ENCODE data around the gene NPAT. TPM values are rescaled to one million over a fixed set of nuclear protein-coding genes. Genes with fewer than 3 reads are reported as not detected.

The NPAT gene
- total and polyA plus RNA-seq, 9 of the 15 experiments (the other 6 are each of a cell fraction or from before 2014, with no cell fraction given): 8.8 to 30.0 (median 22.1) TPM

DNA sequence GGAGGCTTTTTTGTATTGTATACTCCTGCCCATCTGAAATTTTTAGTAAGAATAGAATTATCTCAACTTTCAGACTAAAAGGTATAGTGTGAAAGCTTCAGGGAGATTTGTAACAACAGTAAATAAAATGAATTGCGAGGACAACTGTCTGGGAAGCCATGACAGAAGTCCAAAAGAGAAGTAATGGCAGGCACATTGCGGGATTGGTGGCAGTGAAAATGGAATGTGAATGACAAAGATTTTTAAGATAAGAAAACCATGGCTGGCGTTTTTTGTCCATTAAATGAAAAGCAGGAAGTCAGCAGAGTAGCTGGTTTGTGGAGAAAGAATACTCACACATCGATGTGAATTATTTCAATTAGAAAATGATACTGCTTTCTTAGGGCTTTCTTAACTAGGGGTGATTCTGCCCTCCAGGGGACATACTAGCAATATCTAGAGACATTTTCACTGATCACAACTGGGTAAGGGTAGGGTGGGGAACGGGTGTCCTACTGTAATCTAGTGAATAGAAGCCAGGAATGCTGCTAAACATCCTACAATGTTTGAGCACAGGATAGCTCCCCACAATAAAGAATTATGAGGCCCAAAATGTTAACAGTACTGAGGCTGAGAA lies 1.6 kb downstream of the NPAT start (continued):
- TF ChIP-seq, protein P1, sequence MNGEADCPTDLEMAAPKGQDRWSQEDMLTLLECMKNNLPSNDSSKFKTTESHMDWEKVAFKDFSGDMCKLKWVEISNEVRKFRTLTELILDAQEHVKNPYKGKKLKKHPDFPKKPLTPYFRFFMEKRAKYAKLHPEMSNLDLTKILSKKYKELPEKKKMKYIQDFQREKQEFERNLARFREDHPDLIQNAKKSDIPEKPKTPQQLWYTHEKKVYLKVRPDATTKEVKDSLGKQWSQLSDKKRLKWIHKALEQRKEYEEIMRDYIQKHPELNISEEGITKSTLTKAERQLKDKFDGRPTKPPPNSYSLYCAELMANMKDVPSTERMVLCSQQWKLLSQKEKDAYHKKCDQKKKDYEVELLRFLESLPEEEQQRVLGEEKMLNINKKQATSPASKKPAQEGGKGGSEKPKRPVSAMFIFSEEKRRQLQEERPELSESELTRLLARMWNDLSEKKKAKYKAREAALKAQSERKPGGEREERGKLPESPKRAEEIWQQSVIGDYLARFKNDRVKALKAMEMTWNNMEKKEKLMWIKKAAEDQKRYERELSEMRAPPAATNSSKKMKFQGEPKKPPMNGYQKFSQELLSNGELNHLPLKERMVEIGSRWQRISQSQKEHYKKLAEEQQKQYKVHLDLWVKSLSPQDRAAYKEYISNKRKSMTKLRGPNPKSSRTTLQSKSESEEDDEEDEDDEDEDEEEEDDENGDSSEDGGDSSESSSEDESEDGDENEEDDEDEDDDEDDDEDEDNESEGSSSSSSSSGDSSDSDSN (IDR thresholded peaks at IDR 0.05; ENCODE audit: borderline replicate concordance in 1 of 2, low read depth in 2 of 2, low read length in 2 of 2): no peak
- TF ChIP-seq NBN (IDR thresholded peaks at IDR 0.05; ENCODE audit: low read depth) (no peak), POLR3G (IDR thresholded peaks at IDR 0.05; ENCODE audit: extremely low read depth, insufficient read length, insufficient replicate concordance) (no peak), MTA3 (IDR thresholded peaks at IDR 0.05; ENCODE audit: borderline replicate concordance) (no peak), FOXK2 (conservative IDR thresholded peaks at IDR 0.05 in 1 of 2, IDR thresholded peaks at IDR 0.05 in 1 of 2; ENCODE audit: low read depth in 2 of 2) (no peak), SIX5 (IDR thresholded peaks at IDR 0.05; ENCODE audit: borderline replicate concordance in 1 of 2, insufficient read depth in 1 of 2, low read depth in 1 of 2, low read length in 2 of 2) (no peak), NR2C2 (CRISPR knock-in tag; IDR thresholded peaks at IDR 0.05) (no peak), NR2C2 (tag; IDR thresholded peaks at IDR 0.05) (no peak), SETDB1 (IDR thresholded peaks at IDR 0.05; ENCODE audit: low read length) (no peak), KHSRP (IDR thresholded peaks at IDR 0.05) (no peak), NR2C1 (IDR thresholded peaks at IDR 0.05) (no peak), NR2C1 (tag; IDR thresholded peaks at IDR 0.05) (no peak), C11orf30 (IDR thresholded peaks at IDR 0.05; ENCODE audit: low read depth) (no peak), BRD4 (IDR thresholded peaks at IDR 0.05) (no peak), ASH1L (IDR thresholded peaks at IDR 0.05; ENCODE audit: borderline replicate concordance, low read depth, partially characterized antibody) (no peak), KDM1A (IDR thresholded peaks at IDR 0.05) (no peak), ZNF431 (CRISPR knock-in tag; IDR thresholded peaks at IDR 0.05) (no peak), POU5F1 (IDR thresholded peaks at IDR 0.05; ENCODE audit: borderline replicate concordance, low read depth, low read length, partially characterized antibody) (no peak), FOXM1 (IDR thresholded peaks at IDR 0.05; ENCODE audit: low read depth) (no peak), FOXM1 (CRISPR knock-in tag; IDR thresholded peaks at IDR 0.05; ENCODE audit: low read depth) (no peak), ZNF134 (CRISPR knock-in tag; conservative IDR thresholded peaks at IDR 0.05) (no peak), NFIX (CRISPR knock-in tag; IDR thresholded peaks at IDR 0.05; ENCODE audit: low read depth) (no peak), KLF16 (IDR thresholded peaks at IDR 0.05) (no peak), CBFA2T3 (IDR thresholded peaks at IDR 0.05) (no peak), GTF2A2 (tag; IDR thresholded peaks at IDR 0.05) (no peak), SNIP1 (IDR thresholded peaks at IDR 0.05; ENCODE audit: low read depth) (no peak)
- TF ChIP-seq, protein P2, sequence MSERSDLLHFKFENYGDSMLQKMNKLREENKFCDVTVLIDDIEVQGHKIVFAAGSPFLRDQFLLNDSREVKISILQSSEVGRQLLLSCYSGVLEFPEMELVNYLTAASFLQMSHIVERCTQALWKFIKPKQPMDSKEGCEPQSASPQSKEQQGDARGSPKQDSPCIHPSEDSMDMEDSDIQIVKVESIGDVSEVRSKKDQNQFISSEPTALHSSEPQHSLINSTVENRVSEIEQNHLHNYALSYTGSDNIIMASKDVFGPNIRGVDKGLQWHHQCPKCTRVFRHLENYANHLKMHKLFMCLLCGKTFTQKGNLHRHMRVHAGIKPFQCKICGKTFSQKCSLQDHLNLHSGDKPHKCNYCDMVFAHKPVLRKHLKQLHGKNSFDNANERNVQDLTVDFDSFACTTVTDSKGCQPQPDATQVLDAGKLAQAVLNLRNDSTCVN (CRISPR knock-in tag; IDR thresholded peaks at IDR 0.05): no peak
- TF ChIP-seq, protein P3, sequence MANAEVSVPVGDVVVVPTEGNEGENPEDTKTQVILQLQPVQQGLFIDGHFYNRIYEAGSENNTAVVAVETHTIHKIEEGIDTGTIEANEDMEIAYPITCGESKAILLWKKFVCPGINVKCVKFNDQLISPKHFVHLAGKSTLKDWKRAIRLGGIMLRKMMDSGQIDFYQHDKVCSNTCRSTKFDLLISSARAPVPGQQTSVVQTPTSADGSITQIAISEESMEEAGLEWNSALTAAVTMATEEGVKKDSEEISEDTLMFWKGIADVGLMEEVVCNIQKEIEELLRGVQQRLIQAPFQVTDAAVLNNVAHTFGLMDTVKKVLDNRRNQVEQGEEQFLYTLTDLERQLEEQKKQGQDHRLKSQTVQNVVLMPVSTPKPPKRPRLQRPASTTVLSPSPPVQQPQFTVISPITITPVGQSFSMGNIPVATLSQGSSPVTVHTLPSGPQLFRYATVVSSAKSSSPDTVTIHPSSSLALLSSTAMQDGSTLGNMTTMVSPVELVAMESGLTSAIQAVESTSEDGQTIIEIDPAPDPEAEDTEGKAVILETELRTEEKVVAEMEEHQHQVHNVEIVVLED (CRISPR knock-in tag; IDR thresholded peaks at IDR 0.05): no peak

Data from K562 (cell line).